GM18861 (cell line): ENCODE measurements around the gene DNAAF6.
"Not testable (repeated sequence)": the region's sequence is repeated elsewhere in the genome, so short reads cannot be mapped to it uniquely, and the experiment has no call there.

Source experiments
- ATAC-seq: cut with Tn5 transposase; IDR thresholded peaks from one replicate; pipeline ENCODE4 v1.9.1; 2021; ENCODE audit not compliant: unreplicated experiment

Gene DNAAF6

GRCh38 chrX:107205770-107206696, at the start of gene DNAAF6, which contains the start of gene NUP62CL:
Gene DNAAF6, plus strand, starts transcription at chrX:107206611. Its CDS starts 6,265 bp downstream, at chrX:107212876.
Gene NUP62CL, minus strand, starts transcription at chrX:107206433. Its CDS starts 31,287 bp downstream, at chrX:107175146.
- ATAC-seq: peak; percentile 96

GRCh38 chrX:107157618-107158017, 48.8 kb upstream of the DNAAF6 start:
- ATAC-seq: not testable (repeated sequence)

GRCh38 chrX:107167163-107167921, 39.1 kb upstream of the DNAAF6 start:
- ATAC-seq: no peak

GRCh38 chrX:107168257-107168656, 38.2 kb upstream of the DNAAF6 start:
- ATAC-seq: no peak

GRCh38 chrX:107168712-107169111, 37.7 kb upstream of the DNAAF6 start:
- no peak for ATAC-seq

- no peak for ATAC-seq
Measured at GRCh38 chrX:107171369-107172102, 34.9 kb upstream of the DNAAF6 start.

- ATAC-seq: no peak
Measured at GRCh38 chrX:107197319-107197718, 9.1 kb upstream of the DNAAF6 start.

- not testable (repeated sequence) for ATAC-seq
Measured at GRCh38 chrX:107198074-107198473, 8.3 kb upstream of the DNAAF6 start.

GRCh38 chrX:107199491-107199890, 6.9 kb upstream of the DNAAF6 start:
- ATAC-seq: no peak

GRCh38 chrX:107204068-107204605, 2.3 kb upstream of the DNAAF6 start:
- ATAC-seq: no peak

GRCh38 chrX:107206697-107207065, 270 bp downstream of the DNAAF6 start:
- no peak for ATAC-seq

- no peak for ATAC-seq
Measured at GRCh38 chrX:107207089-107207488, 678 bp downstream of the DNAAF6 start.

GRCh38 chrX:107207943-107208342, 1.5 kb downstream of the DNAAF6 start:
- no peak for ATAC-seq

GRCh38 chrX:107213477-107213876, 7.1 kb downstream of the DNAAF6 start:
- ATAC-seq: no peak

- ATAC-seq: no peak
Measured at GRCh38 chrX:107226757-107227156, 20.3 kb downstream of the DNAAF6 start.

- ATAC-seq: no peak
Measured at GRCh38 chrX:107227780-107228485, 21.5 kb downstream of the DNAAF6 start.

GRCh38 chrX:107228486-107228819, 22.0 kb downstream of the DNAAF6 start:
- no peak for ATAC-seq

- no peak for ATAC-seq
Measured at GRCh38 chrX:107272431-107272921, 66.1 kb downstream of the DNAAF6 start.

- ATAC-seq: no peak
Measured at GRCh38 chrX:107273795-107274194, 67.4 kb downstream of the DNAAF6 start.

- ATAC-seq: no peak
Measured at GRCh38 chrX:107288676-107289075, 82.3 kb downstream of the DNAAF6 start.
